Left lobe of liver (tissue), 2 donors: ENCODE data around the gene OPCML. TPM values are rescaled to one million over a fixed set of nuclear protein-coding genes. Genes with fewer than 3 reads are reported as not detected.

Experiments
- ATAC-seq: fragments of 200-7000 bp; cut with Tn5 transposase; one replicate; pipeline ENCODE4 v1.9.1; 2020; ENCODE audit warnings: mild to moderate bottlenecking, moderate library complexity
- DNase-seq: peaks from one replicate; pipeline ENCODE4 v3.0.0-alpha.2; 2020; ENCODE audit warnings: low spot score
- total RNA-seq: library from RNA; stranded (reverse); gene quantifications from one replicate; pipeline ENCODE4 v1.2.1, GENCODE V29; 2021
- donor health status: DM: no; HTN: no; CAD: no; lungs with moderate emphysema.
- donor health status: DM: no; HTN: yes; CAD: no.

OPCML gene
- total RNA-seq, 1 donor from 2014 or later = 0.05 TPM

- no peak for ATAC-seq
- DNase-seq = no peak
These were observed 656.1 kb downstream of the OPCML start for GRCh38 chr11:132876239-132876638.

DNA sequence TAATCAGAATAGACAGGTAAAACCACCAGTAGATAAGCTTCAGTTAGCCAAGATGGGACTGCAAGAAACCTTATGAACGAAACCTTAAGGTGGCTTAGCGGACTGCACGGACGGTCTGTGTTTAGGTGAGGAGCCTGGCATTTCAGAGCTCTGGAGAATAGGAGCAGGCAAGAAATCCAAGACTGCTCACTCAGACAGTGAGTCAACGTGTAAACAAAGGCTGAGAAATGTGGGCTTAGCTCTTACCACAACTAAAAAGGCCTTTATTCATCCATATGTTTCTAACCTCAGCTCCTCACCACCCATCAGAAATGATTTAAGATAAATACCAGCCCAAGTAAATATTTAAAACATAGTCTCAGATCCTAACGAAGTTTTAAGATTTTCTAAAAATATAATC is 657.7 kb downstream of the OPCML start:
- ATAC-seq = no peak
- DNase-seq = no peak

DNA sequence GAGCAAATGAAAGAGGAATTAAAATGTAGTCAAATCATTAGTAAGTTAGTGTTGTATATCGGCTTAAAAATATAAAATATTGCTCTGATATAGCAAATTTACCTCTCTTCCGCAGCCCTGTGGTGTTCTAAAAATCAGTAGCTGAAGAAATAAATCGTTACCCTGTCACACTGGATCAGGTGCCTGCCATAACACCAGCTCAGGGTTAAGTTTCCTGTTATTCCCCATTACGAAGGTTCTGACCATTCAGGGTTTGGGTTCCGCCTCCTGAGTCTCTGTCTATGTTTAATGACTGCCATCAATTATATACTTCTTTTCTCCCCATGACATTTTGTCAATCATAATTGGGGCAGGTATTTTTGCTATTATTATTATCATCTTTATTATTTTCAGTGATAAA is 658.5 kb downstream of the OPCML start:
- no peak for ATAC-seq
- no peak for DNase-seq

GRCh38 chr11:132872211-132872610 is 660.1 kb downstream of the OPCML start:
- DNase-seq (no peak), ATAC-seq (no peak)

DNA sequence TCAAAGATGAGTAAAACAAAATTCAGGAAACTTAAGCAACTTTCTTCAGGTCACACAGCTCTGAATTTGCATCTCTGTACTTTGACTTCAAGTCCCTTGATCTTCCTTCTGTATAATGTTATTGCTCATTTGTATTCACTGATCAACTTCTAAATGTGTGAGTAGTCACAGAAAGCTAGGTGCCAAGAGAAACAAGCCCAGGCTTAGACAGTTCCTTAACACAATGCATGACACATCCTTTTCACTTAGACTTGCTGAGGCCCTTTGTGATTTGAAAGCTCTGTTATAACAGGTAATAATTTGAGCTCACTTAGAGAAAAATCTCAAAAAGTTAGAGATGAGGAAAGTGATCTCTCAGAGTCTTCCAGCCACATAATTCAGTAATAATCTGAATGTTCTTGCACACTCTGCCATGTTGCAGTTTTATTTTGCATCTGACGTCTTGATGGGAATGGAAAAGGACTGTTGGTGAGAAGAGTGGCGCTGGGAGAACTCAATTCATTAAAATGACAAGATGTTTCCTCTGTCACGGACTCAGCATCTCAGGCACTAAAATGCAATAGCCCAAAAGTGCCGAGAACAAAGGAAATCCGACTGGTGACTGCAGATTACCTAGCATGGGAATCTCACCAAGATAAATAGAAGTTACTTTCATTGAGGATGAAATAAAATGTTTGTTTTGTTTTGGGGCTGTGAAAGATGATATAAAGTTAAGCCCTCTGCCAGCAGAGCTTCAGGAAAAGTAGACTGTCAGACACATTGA is 665.3 kb downstream of the OPCML start:
- ATAC-seq = no peak
- DNase-seq = no peak

DNA sequence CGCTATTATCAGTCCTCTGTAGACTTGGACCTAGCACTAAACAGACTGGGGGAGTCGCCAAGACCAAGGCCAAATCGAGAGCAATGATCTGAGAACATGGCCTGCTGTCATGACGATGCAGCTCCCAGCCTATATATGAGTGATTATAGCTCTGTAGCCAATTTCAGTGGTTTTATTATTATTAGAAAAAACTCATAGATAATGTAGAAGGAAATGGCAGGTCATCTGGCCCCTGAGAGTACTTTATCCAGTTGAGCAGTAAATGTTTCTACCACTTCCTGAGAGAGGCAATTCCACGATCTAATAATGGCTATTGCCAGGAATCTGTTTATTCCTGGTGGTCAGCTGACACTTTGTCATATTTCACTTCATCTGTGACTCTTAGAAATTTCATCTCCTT is 666.7 kb downstream of the OPCML start:
- no peak for ATAC-seq

DNA sequence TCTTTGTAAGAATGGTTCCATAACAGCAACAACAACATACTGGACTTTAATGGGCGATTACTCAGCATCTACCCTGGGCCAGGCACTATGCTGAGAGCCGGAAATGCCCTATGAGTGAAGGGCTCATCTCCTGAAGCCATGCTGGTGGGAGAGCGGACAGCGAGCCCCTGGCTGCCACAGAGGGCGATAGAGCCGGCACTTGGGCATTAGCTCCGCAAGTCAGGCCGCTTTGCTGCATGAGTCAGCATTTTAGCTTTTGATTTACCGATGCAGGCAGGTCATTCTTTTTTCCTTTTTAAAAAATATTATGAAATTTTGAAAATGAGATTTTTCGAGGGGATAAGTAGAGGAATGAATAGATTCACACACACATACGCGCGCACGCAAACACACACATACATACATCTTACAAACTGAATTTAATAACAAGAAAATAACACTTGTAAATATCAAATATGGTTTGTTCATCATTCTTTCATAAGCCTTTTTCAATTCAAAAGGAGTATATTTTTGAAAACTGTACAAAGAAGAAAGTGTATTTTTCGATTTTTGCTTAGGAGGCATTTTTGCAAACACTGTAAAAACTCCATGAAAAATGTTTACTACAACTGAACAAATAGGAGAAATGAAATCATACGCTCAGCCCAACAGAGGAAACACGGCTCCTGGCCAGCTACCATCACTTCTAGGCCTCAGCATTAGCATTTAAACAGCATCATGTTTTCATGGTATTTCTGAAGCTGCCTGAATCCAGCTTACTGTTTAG is 667.3 kb downstream of the OPCML start:
- no peak for DNase-seq
- ATAC-seq = no peak

More for the DNA sequence above, 666.7 kb downstream of the OPCML start:
- no peak for DNase-seq

- DNase-seq = no peak
- ATAC-seq = no peak
These were observed 669.4 kb downstream of the OPCML start for GRCh38 chr11:132862933-132863332.

DNA sequence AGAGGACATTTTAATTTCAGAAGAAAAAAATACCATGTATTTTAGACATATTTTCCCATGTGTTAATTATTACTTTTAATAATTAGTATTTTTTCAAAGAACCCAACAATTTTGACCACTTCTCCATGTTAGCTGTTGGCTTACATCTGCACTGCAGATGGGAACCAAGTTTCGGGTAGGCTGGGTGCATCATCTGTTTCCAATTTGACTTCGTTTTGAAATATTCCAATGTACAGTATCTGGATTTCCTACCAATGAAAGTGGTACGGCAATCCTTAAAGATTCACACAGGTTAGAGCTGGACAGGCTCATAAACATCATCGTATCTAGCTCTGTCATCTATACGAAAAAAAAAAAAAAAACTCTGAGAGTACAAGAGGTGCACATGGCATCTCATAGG is 670.2 kb downstream of the OPCML start:
- no peak for ATAC-seq
- no peak for DNase-seq

DNA sequence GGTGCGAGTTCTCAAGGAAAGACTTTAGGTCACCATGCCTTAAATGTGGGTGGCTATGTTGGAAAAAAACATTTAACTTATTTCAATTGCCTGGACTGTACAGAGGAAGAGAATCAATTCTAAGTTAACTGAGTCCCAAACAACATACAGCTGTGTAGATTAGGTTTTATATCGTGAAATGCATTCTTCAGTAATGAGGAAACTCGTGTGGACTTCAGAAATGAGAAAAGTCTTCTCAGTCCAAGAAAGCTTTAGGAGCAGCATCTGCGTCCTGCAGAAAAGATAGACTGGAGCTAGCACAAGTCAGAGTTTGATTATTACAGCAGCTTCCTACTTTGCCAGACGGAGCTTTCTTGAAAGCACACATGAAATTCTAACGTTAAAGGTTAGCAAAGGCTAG is 673.0 kb downstream of the OPCML start:
- no peak for ATAC-seq

DNA sequence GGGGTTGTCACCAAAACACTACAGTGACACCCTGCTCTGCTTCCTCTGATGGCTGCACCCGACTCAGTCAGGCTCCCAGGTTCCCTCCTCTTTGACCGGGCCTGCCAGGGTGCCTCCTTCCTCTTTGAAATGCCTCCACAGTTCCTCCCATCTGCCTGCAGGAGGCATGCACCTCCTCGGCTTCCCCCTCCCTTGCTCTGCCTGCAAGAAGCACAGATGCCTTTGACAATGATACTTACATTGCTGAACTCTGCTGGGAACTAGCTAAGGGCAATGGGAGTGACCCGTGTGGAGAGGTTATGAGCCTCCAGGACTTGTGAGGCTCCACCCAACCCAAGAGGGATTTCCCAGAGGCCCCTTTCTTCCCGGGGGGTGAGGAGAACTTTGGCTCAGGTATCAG is 674.1 kb downstream of the OPCML start:
- DNase-seq = no peak
- ATAC-seq = peak; percentile 57

More for the DNA sequence above, 673.0 kb downstream of the OPCML start:
- no peak for DNase-seq

DNA sequence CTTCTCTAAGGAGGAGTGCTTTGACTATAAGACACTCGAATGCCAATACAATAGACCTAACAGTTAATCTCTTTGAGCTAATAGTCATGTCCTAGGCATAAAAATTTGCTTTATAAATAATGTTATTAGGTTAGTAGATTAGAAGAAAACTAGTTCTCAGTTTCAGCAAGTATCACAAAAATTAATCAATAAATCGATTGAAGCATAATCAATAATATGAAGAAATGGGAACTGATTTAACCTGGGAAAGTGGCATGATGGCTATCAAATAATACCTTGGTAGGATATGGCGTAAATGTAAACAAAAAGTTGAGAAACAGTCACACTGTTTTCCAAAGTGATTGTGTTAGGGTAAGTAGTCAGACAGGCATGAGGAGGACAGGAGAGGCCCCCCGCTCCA is 676.3 kb downstream of the OPCML start:
- ATAC-seq (no peak), DNase-seq (no peak)

DNA sequence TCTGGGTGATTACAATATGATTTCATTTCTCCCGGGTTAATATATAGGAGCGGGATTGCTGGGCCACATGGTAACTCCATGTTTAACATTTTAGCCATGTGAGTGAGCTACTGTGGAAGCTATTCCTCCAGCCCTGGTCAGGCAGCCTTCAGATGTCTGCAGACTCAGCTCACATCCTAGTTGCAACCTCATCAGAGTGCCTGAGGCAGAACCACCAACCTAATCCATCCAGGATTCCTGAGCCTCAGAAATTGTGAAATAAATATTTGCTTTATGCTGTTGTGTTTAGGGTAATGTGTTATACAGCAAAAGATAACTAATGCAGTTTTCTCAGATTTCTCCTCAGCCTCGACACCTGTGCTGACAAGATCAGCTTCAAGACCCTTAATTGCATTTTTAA is 676.8 kb downstream of the OPCML start:
- ATAC-seq (no peak), DNase-seq (no peak)

GRCh38 chr11:132853886-132854285 is 678.4 kb downstream of the OPCML start:
- DNase-seq (no peak), ATAC-seq (no peak)

DNA sequence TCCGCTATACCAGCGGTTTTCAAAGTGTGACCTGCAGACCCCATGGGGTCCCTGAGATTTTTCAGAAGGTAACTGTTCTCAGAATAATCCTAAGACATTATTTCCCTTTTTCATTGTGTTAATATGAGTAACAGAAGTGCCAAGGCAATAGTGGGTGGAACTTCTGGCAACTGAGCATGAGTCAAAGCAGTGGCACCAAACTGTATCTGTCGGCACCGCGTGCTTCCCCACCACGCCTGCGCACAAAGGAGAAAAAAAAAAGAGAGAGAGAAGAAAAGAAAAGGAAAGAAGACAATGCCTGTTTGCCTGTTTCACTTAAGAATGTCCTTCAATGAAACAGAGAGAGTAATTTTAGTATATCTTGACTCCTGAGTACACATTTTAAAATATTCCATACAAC is 679.9 kb downstream of the OPCML start:
- ATAC-seq (no peak), DNase-seq (no peak)

DNA sequence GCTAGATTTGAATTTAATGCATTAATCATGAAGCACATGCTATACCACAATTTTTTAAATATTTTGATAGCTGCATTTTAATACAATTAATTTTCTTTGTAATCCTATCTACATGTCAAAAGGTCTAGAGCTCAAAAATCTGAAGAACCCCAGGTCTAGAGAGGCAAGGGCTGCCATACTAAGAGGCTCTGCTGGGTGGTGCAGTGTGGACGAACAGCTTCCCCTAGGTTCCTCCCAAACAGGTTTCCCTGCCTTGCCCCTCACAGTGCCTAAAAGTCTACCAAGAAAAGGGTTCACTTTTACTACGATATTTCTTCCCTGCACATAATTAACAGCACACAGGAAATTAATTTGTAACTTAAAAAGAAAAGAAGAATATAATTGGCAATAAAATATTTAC is 681.1 kb downstream of the OPCML start:
- ATAC-seq = no peak
- no peak for DNase-seq

GRCh38 chr11:132850266-132850665 is 682.0 kb downstream of the OPCML start:
- no peak for ATAC-seq

DNA sequence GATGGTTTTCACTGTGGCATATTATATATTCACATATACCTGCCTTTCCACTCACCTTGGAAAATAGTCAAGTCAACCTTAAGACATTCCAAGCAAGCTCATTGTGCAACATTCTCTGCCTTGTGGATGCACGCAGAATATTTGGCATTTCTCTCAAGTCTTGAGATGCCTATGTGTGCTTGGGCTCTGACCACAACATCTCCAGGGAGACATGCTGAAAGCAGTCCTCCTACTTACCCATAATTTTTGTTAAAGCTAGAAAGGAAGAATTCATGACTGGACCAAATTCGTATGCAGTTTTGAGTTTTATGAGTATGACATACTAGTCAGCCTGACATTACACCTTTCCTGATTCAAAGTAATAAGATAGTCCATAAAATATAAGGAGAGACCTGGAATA is 684.0 kb downstream of the OPCML start:
- ATAC-seq (no peak), DNase-seq (no peak)

More at GRCh38 chr11:132850266-132850665, 682.0 kb downstream of the OPCML start:
- no peak for DNase-seq

DNA sequence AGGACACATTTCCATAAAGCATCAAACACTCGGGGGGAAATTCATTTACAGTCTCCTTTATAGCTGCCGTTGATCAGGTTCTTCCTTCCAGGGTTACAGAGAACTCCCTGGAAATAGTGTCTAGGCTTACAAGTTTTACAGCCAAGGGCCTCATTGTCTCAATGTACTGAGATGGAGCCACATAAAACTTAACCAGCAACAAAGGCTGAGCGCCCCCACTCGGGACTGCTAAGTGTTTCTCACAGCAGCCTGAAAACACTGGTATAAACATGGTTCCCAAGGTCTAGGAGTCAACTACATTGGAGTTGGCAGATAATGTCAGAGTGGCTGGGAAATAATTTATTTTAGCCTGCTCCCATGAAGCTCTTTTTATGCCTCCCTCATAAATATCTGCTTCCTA is 686.2 kb downstream of the OPCML start:
- no peak for ATAC-seq
- no peak for DNase-seq

DNA sequence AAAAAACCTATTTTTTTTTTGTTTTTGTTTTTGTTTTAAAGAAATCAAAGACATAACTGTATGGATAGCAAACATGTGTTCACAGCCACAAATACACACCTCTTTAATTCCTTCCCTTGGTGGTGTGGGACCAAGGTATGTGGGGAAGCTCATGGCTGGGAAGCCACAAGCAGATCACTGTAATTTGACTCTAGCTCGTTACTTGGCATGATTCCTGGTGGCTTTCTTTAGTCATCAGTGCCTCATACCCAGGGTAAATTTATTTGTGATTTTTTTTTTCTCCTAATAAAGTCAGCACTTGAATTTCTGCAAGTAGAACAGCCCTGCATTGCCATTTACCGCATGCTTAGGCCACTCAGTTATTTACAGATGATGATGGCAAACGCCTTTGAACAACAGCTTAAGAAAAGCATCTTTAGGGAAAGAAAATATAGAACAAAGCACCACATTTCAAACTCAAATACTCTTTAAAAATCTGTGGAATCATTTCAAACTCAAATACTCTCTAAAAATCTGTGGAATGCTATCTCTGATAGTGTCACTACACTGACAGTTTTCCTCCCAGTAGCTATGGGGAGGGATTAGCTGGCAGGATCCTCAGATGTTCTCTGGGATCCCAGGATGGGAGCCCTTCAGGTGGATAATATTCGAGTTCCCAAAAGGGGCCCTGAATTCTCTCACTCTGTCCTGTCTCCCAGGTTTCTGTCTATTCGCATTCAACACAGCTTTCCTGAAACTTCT is 687.2 kb downstream of the OPCML start:
- DNase-seq = no peak
- no peak for ATAC-seq

- ATAC-seq = no peak
- DNase-seq = no peak
These were observed 691.6 kb downstream of the OPCML start for GRCh38 chr11:132840660-132841059.

DNA sequence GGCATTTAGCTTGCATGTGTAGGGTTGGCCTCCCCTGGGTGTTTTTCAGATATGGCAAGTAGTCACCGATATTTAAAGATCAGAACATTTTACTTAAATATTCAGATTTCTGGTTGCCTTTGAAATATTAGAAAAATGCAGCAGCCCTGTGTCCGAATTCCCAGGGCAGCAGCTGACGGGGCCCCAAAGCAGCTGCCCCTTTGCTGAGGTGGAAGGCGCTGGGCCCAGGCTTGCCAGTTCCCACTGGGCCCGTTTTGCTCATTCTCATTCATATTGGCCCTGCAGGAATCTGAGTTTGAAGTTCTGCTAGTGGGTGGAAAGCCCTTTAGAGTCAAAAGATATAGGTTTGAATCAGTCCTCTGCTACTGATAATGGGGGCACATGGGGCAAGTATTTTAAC is 692.1 kb downstream of the OPCML start:
- DNase-seq (no peak), ATAC-seq (no peak)
